ENCODE results near the gene ZNF445.

ZNF445 gene

DNA sequence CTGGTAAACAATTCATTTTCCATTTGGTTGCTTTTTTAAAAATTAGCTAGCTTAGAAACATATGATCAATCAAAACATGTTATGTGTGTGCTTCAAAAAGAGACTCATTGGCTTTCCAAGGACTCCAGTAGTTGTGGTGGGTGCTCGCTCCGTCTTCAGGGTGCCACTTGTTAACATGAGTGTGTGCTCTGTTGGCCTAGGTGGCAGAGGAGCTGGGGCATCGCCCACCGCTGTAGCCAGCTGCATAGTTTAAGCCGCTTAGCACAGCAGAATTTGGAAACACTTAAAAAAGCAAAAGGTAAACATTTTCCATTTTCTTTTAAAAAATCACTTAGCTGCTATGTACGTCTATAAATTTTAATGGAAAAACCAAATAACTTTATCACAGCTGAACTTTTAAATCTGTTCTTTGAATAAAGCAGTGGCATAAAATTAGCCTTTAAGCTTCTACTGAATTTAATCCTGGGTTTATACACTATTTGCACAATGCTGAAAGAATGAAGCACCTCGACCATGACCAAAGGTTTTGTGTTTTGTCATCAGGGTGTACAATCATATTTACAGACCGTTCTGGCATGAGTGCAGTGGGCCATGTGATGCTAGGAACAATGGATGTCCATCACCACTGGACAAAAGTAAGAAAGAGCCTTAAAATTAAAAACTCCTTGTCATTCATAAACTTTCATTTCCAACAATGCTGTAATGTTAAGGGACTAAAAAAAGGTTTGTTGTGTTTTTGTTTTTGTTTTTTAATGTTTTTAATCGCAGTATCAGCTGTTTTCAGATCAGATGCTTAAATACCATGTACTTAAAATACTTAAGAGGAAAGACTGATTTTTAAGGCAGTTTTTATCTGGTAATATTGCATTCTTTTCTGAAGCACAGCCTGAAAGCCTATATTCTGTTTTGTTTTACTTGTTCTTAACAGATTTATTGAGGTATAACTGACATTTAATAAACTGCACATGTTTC is 81.0 kb downstream of the ZNF445 start:
- DNase-seq: no peak

DNA sequence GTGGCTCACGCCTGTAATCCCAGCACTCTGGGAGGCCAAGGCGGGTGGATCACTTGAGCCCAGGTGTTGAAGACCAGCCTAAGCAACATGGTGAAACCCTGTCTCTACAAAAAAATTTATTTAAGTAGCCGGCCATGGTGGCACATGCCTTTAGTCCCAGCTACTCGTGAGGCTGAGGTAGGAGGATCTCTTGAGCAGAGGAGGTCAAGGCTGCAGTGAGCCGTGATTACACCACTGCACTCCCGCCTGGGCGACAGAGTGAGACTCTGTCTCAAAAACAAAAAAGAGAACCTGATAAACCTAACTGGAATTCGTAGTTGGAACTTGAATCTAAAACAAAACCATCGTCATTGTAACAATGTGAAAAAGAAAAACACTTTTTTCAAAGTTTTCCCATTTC is 81.8 kb downstream of the ZNF445 start:
- no peak for DNase-seq

DNA sequence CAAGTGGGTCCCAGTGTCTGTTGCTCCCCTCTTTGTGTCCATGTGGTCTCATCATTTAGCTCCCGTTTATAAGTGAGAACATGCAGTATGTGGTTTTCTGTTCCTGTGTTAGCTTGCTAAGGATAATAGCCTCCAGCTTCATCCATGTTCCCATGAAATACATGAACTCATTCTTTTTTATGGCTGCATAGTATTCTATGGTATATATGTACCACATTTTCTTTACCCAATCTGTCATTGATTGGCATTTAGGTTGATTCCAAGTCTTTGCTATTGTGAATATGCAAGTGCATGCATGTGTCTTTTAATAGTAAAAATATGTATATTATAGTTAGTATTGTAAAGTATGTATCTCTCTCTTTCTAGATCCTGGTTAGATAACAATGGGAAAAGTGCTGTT is 85.0 kb downstream of the ZNF445 start:
- no peak for DNase-seq

DNA sequence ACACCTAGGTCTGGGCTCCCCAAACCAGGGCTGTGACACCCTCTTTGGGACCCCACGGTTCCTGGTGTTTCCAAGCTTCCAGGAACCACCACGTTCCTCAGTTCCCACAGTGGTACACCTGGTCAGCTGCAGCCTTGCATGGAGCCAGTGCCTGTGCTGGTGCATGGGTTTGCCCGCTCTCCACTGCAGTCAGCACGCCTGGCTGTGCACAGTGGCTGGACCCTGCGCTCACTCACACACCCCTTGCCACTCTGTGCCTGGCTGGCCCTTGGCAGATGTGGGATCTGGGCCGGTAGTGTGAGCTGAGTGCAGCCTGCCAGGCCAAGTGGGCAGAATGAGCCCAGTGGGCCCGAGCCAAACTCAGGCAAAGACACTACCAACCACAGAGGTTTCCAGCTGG is 90.1 kb downstream of the ZNF445 start:
- no peak for DNase-seq
